Activated CD4-positive, alpha-beta memory T cell treated with anti-CD3 and anti-CD28 coated beads for 36 hours (primary cell): ENCODE data around the gene ZBTB20. TPM values are rescaled to one million over a fixed set of nuclear protein-coding genes. Genes with fewer than 3 reads are reported as not detected.

Experiments
- CTCF ChIA-PET: fragments of 350-600 bp; sonication (Branson Sonifier 250); formaldehyde crosslinking; loops from one replicate; lab custom pipeline; 2021; ENCODE audit warnings: antibody characterized with exemption, inconsistent platforms; lab: Charles Lee
- POLR2A ChIA-PET: fragments of 350-600 bp; sonication (Branson Sonifier 250); formaldehyde crosslinking; loops from one replicate; lab custom pipeline; 2021; ENCODE audit warnings: antibody characterized with exemption; lab: Charles Lee
- DNase-seq: peaks from one replicate; pipeline ENCODE4 v3.0.0-alpha.2; 2020
- H3K27ac Mint-ChIP-seq: one replicate; pipeline ENCODE4 v1.8.0; 2021; ENCODE audit warnings: mixed read lengths
- H3K27me3 Mint-ChIP-seq: one replicate; pipeline ENCODE4 v1.8.0; 2021; ENCODE audit warnings: mixed read lengths
- H3K36me3 Mint-ChIP-seq: one replicate; pipeline ENCODE4 v1.8.0; 2021; ENCODE audit warnings: mixed read lengths
- H3K4me1 Mint-ChIP-seq: one replicate; pipeline ENCODE4 v1.8.0; 2021; ENCODE audit warnings: low read depth, mixed read lengths
- H3K4me3 Mint-ChIP-seq: one replicate; pipeline ENCODE4 v1.8.0; 2021; ENCODE audit warnings: mild to moderate bottlenecking, mixed read lengths
- H3K9me3 Mint-ChIP-seq: one replicate; pipeline ENCODE4 v1.8.0; 2021; ENCODE audit warnings: mixed read lengths
- intact Hi-C: fragments of 100-400 bp; cut with micrococcal nuclease; formaldehyde crosslinking; loops from one replicate; pipeline ENCODE4 v1.15.1; 2023
- total RNA-seq, 2 experiments: library from RNA; stranded (reverse); gene quantifications; one replicate each; pipeline ENCODE4 v1.2.3, GENCODE V29; 2021

ZBTB20 gene
- total RNA-seq, 2 experiments from 2014 or later = 4.4 to 5.4 TPM

- peaks cover 26% of the 10 kb centered on the region for H3K4me1 Mint-ChIP-seq
- no peak for DNase-seq
- ChIA-PET CTCF (interaction anchor here (0.5 kb wide), 1 partner anchor 576 kb away, joined by 3 read pairs; no protein-coding TSS in a partner anchor), POLR2A (no interaction called here)
- no peak overlapping the region for H3K4me3 Mint-ChIP-seq
- intact Hi-C loops = no loop called here
- no peaks in the 10 kb centered on the region for H3K9me3 Mint-ChIP-seq
- no peaks in the 10 kb centered on the region for H3K27me3 Mint-ChIP-seq
- H3K27ac Mint-ChIP-seq = no peak overlapping the region
- peaks cover 2% of the 10 kb centered on the region for H3K36me3 Mint-ChIP-seq
These were observed 425.9 kb downstream of the ZBTB20 start for GRCh38 chr3:114721209-114721608.

GRCh38 chr3:114718898-114719210 lies 428.2 kb downstream of the ZBTB20 start:
- no peak overlapping the region for H3K4me3 Mint-ChIP-seq
- intact Hi-C loops = no loop called here

GRCh38 chr3:114718071-114718897 lies 428.8 kb downstream of the ZBTB20 start:
- intact Hi-C loops = no loop called here
- CTCF ChIA-PET = no interaction called here
- H3K4me1 Mint-ChIP-seq = peaks cover 27% of the 10 kb centered on the region
- H3K36me3 Mint-ChIP-seq = peaks cover 2% of the 10 kb centered on the region
- POLR2A ChIA-PET = interaction anchor here (0.6 kb wide), 1 partner anchor 88 kb away, joined by 3 read pairs; no protein-coding TSS in a partner anchor
- no peak for DNase-seq
- no peak overlapping the region for H3K4me3 Mint-ChIP-seq
- no peaks in the 10 kb centered on the region for H3K27me3 Mint-ChIP-seq
- H3K27ac Mint-ChIP-seq = no peak overlapping the region
- no peaks in the 10 kb centered on the region for H3K9me3 Mint-ChIP-seq

More at GRCh38 chr3:114718898-114719210, 428.2 kb downstream of the ZBTB20 start:
- POLR2A ChIA-PET = interaction anchor here (0.6 kb wide), 1 partner anchor 88 kb away, joined by 3 read pairs; no protein-coding TSS in a partner anchor
- Mint-ChIP-seq H3K9me3 (no peaks in the 10 kb centered on the region), H3K36me3 (peaks cover 2% of the 10 kb centered on the region), H3K27ac (no peak overlapping the region), H3K4me1 (peaks cover 30% of the 10 kb centered on the region), H3K27me3 (no peaks in the 10 kb centered on the region)
- CTCF ChIA-PET = no interaction called here
- DNase-seq = no peak

- Mint-ChIP-seq H3K27me3 (no peaks in the 10 kb centered on the region), H3K4me3 (no peak overlapping the region), H3K9me3 (no peaks in the 10 kb centered on the region), H3K27ac (no peak overlapping the region), H3K36me3 (peaks cover 2% of the 10 kb centered on the region), H3K4me1 (peaks cover 16% of the 10 kb centered on the region)
- intact Hi-C loops = no loop called here
- ChIA-PET CTCF (no interaction called here), POLR2A (no interaction called here)
- no peak for DNase-seq
These were observed 430.2 kb downstream of the ZBTB20 start for GRCh38 chr3:114716916-114717315.

GRCh38 chr3:114716126-114716525 lies 431.0 kb downstream of the ZBTB20 start:
- Mint-ChIP-seq H3K4me3 (no peak overlapping the region), H3K27ac (no peak overlapping the region), H3K27me3 (no peaks in the 10 kb centered on the region), H3K36me3 (peaks cover 5% of the 10 kb centered on the region), H3K9me3 (no peaks in the 10 kb centered on the region), H3K4me1 (peaks cover 8% of the 10 kb centered on the region)
- no peak for DNase-seq
- intact Hi-C loops = no loop called here
- CTCF ChIA-PET = no interaction called here
- POLR2A ChIA-PET = no interaction called here

GRCh38 chr3:114714957-114715460 lies 432.1 kb downstream of the ZBTB20 start:
- H3K27ac Mint-ChIP-seq = no peak overlapping the region
- H3K4me3 Mint-ChIP-seq = no peak overlapping the region
- CTCF ChIA-PET = no interaction called here
- intact Hi-C loops = no loop called here
- H3K36me3 Mint-ChIP-seq = peaks cover 5% of the 10 kb centered on the region
- DNase-seq = no peak
- H3K9me3 Mint-ChIP-seq = no peaks in the 10 kb centered on the region
- peaks cover 4% of the 10 kb centered on the region for H3K4me1 Mint-ChIP-seq
- no peaks in the 10 kb centered on the region for H3K27me3 Mint-ChIP-seq
- POLR2A ChIA-PET = no interaction called here

GRCh38 chr3:114714237-114714636 lies 432.9 kb downstream of the ZBTB20 start:
- no peaks in the 10 kb centered on the region for H3K9me3 Mint-ChIP-seq
- DNase-seq = no peak
- peaks cover 5% of the 10 kb centered on the region for H3K36me3 Mint-ChIP-seq
- peaks cover 4% of the 10 kb centered on the region for H3K4me1 Mint-ChIP-seq
- POLR2A ChIA-PET = no interaction called here
- H3K27me3 Mint-ChIP-seq = no peaks in the 10 kb centered on the region
- CTCF ChIA-PET = no interaction called here
- no peak overlapping the region for H3K4me3 Mint-ChIP-seq
- intact Hi-C loops = no loop called here
- no peak overlapping the region for H3K27ac Mint-ChIP-seq

GRCh38 chr3:114712728-114713492 lies 434.2 kb downstream of the ZBTB20 start:
- ChIA-PET CTCF (no interaction called here), POLR2A (no interaction called here)
- peaks cover 6% of the 10 kb centered on the region for H3K4me1 Mint-ChIP-seq
- no peak overlapping the region for H3K27ac Mint-ChIP-seq
- H3K9me3 Mint-ChIP-seq = no peaks in the 10 kb centered on the region
- no peak overlapping the region for H3K4me3 Mint-ChIP-seq
- no peaks in the 10 kb centered on the region for H3K27me3 Mint-ChIP-seq
- H3K36me3 Mint-ChIP-seq = peaks cover 5% of the 10 kb centered on the region
- no peak for DNase-seq
- intact Hi-C loops = no loop called here

- Mint-ChIP-seq H3K4me3 (no peak overlapping the region), H3K27ac (no peak overlapping the region), H3K36me3 (peaks cover 3% of the 10 kb centered on the region), H3K27me3 (no peaks in the 10 kb centered on the region), H3K9me3 (no peaks in the 10 kb centered on the region), H3K4me1 (peaks cover 10% of the 10 kb centered on the region)
- POLR2A ChIA-PET = no interaction called here
- CTCF ChIA-PET = no interaction called here
- intact Hi-C loops = no loop called here
- no peak for DNase-seq
These were observed 435.7 kb downstream of the ZBTB20 start for GRCh38 chr3:114711321-114711886.

- Mint-ChIP-seq H3K27ac (no peak overlapping the region), H3K27me3 (no peaks in the 10 kb centered on the region), H3K4me3 (no peak overlapping the region), H3K9me3 (no peaks in the 10 kb centered on the region), H3K4me1 (peaks cover 9% of the 10 kb centered on the region), H3K36me3 (peaks cover 3% of the 10 kb centered on the region)
- ChIA-PET CTCF (no interaction called here), POLR2A (no interaction called here)
- intact Hi-C loops = no loop called here
- DNase-seq = no peak
These were observed 438.0 kb downstream of the ZBTB20 start for GRCh38 chr3:114709102-114709501.

- POLR2A ChIA-PET = no interaction called here
- Mint-ChIP-seq H3K4me1 (peaks cover 9% of the 10 kb centered on the region), H3K9me3 (no peaks in the 10 kb centered on the region), H3K36me3 (peaks cover 3% of the 10 kb centered on the region), H3K27me3 (no peaks in the 10 kb centered on the region), H3K4me3 (no peak overlapping the region), H3K27ac (no peak overlapping the region)
- intact Hi-C loops = no loop called here
- DNase-seq = no peak
- CTCF ChIA-PET = no interaction called here
These were observed 439.7 kb downstream of the ZBTB20 start for GRCh38 chr3:114707252-114707860.
